Left lung (tissue), 10 donors: ENCODE data around the gene TRIM37. TPM values are rescaled to one million over a fixed set of nuclear protein-coding genes. Genes with fewer than 3 reads are reported as not detected.

Experiments
- ATAC-seq: fragments of 200-7000 bp; cut with Tn5 transposase; one replicate; pipeline ENCODE4 v1.9.1; 2020; ENCODE audit warnings: moderate library complexity
- DNase-seq, 4 donors: peaks; one replicate each; pipeline ENCODE4 v3.0.0-alpha.2; 2013 to 2020
- H3K27ac ChIP-seq, 2 donors: fragments of 200-600 bp; sonication (generic) in 1 of 2; one replicate each; pipeline versions ENCODE4 v1.5.0 to v1.8.0; 2020 to 2021
- H3K27me3 ChIP-seq, 2 donors: fragments of 200-600 bp; sonication (generic) in 1 of 2; one replicate each; pipeline versions ENCODE4 v1.5.0 to v1.8.0; 2020 to 2021
- H3K36me3 ChIP-seq, 2 donors: fragments of 200-600 bp; sonication (generic) in 1 of 2; one replicate each; pipeline versions ENCODE4 v1.5.0 to v1.8.0; 2020 to 2021
- H3K4me1 ChIP-seq, 2 donors: fragments of 200-600 bp; one replicate each; pipeline ENCODE4 v1.8.0; 2021
- H3K4me3 ChIP-seq, 2 donors: fragments of 200-600 bp; sonication (generic) in 1 of 2; one replicate each; pipeline versions ENCODE4 v1.5.0 to v1.8.0; 2020 to 2021; ENCODE audit warnings: mild to moderate bottlenecking in 1 of 2
- H3K9me3 ChIP-seq, 2 donors: fragments of 200-600 bp; sonication (generic) in 1 of 2; one replicate each; pipeline versions ENCODE4 v1.5.0 to v1.8.0; 2020 to 2021
- CTCF ChIP-seq, 2 donors: fragments of 200-600 bp; sonication (generic) in 1 of 2; IDR thresholded peaks; one replicate each; pipeline versions ENCODE4 v1.5.0 to v1.8.0; 2021; ENCODE audit warnings: antibody characterized with exemption in 2 of 2
- intact Hi-C, 2 donors: fragments of 100-400 bp; cut with DNase I; formaldehyde crosslinking; loops; one replicate each; pipeline versions ENCODE4 v1.11.2 to v1.14.2; 2022
- polyA plus RNA-seq, 6 donors: library from polyadenylated mRNA; unstranded; fragments of 120-200 nt; gene quantifications; one replicate each; pipeline ENCODE4 v1.2.1, GENCODE V29; 2013; ENCODE audit not compliant: insufficient read length in 6 of 6
- total RNA-seq, 2 donors: library from RNA; stranded (reverse); fragmentation: NEBNext Ultra II Directional; extraction: Animal tissue kit (Norgen Biotek cat#: 25700); gene quantifications; one replicate each; pipeline ENCODE4 v1.2.1, GENCODE V29; 2021
- donor health status: DM: no; HTN: yes; CAD: no.
- donor health status: DM: no; HTN: no; CAD: no.

TRIM37 gene
- total and polyA plus RNA-seq, 8 donors, result 17.0 to 23.3 (median 21.4) TPM

GRCh38 chr17:58980706-58981481, 125.8 kb downstream of the TRIM37 start:
- intact Hi-C loops, result no loop called here
- no peak overlapping the region for H3K4me3 ChIP-seq
- DNase-seq, result no peak
- no peak for ATAC-seq
- H3K9me3 ChIP-seq, result no peaks in the 10 kb centered on the region
- H3K27me3 ChIP-seq, result no peaks in the 10 kb centered on the region
- TF ChIP-seq CTCF (IDR thresholded peaks at IDR 0.05), result no peak
- H3K27ac ChIP-seq, result no peak overlapping the region
- H3K36me3 ChIP-seq, result no peaks in the 10 kb centered on the region
- H3K4me1 ChIP-seq, result no peaks in the 10 kb centered on the region

GRCh38 chr17:58976541-58976940, 130.1 kb downstream of the TRIM37 start:
- H3K36me3 ChIP-seq, result no peaks in the 10 kb centered on the region
- H3K27ac ChIP-seq, result no peak overlapping the region
- no peaks in the 10 kb centered on the region for H3K9me3 ChIP-seq
- intact Hi-C loops, result no loop called here
- no peak overlapping the region for H3K4me3 ChIP-seq
- TF ChIP-seq CTCF (IDR thresholded peaks at IDR 0.05), result no peak
- no peaks in the 10 kb centered on the region for H3K27me3 ChIP-seq
- DNase-seq (no peak), ATAC-seq (no peak)
- H3K4me1 ChIP-seq, result no peaks in the 10 kb centered on the region

DNA sequence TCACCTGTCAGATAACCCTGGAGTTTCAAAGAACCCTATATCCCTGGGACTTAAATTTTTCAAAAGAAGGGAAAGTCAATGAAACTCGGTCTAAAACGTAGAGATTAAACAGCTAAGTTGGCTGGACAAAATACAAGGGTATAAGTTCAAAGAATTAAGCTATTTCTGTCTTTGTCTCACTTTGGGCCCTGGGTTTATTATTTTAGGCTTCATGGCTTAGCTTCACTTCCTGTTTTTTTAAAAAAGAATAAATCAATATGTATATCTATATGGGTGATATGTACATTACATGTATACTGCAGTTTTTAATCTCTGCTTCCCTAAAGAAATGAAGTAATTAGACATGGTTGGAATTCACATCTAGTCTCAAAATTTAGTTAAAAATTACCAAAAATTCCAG, 132.3 kb downstream of the TRIM37 start:
- no peak for ATAC-seq

DNA sequence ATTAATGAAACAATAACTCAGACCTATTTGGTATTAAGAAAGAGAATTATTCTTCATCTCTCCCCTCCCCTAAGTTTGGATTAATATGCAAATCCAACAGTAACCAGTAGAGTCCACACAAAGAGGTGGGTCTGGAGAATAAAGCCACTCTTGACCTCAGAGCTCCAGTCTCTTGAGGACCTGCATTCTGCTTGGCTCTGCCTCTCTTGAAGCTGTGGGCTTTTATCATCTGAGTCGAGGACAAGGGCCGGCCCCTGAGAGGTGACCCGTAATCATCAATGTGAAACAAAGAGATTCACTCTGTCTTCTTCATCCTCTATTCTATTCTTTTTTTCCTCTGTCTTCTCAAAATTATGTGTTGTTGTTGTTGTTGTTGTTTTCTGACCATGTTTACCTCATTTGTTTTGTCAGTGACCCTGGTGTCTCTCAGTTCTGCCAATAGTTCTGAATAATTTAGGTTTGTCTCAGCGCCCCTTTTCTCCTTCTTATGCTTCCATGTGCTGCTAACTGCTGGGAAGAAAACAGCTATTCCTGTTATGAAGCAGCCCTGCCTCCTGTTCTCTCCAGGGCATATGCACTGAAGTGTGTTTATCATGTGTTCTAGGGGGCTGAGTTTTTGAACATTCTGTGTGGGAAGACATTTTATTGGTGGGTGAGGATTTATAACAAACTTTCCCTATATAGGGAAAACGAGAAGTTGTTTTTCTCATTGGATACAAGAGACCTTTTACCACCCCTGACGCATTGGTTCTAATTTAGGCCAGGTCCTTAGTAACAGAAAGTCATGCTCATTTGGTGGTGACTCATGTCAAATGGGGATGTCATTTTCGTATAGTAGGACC, 135.8 kb downstream of the TRIM37 start:
- intact Hi-C loops, result no loop called here
- DNase-seq (no peak), ATAC-seq (no peak)
- TF ChIP-seq CTCF (IDR thresholded peaks at IDR 0.05), result no peak
- no peaks in the 10 kb centered on the region for H3K27me3 ChIP-seq
- peaks cover 0 to 5% of the 10 kb centered on the region in 2 donors for H3K4me1 ChIP-seq
- H3K27ac ChIP-seq, result no peak overlapping the region
- H3K4me3 ChIP-seq, result no peak overlapping the region
- H3K9me3 ChIP-seq, result no peaks in the 10 kb centered on the region
- no peaks in the 10 kb centered on the region for H3K36me3 ChIP-seq

More for the DNA sequence above, 132.3 kb downstream of the TRIM37 start:
- TF ChIP-seq CTCF (IDR thresholded peaks at IDR 0.05), result no peak
- Histone ChIP-seq H3K4me1 (no peaks in the 10 kb centered on the region), H3K36me3 (no peaks in the 10 kb centered on the region), H3K27ac (no peak overlapping the region), H3K9me3 (no peaks in the 10 kb centered on the region), H3K27me3 (no peaks in the 10 kb centered on the region), H3K4me3 (no peak overlapping the region)
- intact Hi-C loops, result no loop called here
- DNase-seq, result no peak

GRCh38 chr17:58969612-58970011, 137.1 kb downstream of the TRIM37 start:
- no peak for TF ChIP-seq CTCF (IDR thresholded peaks at IDR 0.05)
- peaks cover 0 to 5% of the 10 kb centered on the region in 2 donors for H3K4me1 ChIP-seq
- no peak overlapping the region for H3K4me3 ChIP-seq
- H3K36me3 ChIP-seq, result no peaks in the 10 kb centered on the region
- no peak overlapping the region for H3K27ac ChIP-seq
- no peaks in the 10 kb centered on the region for H3K27me3 ChIP-seq
- intact Hi-C loops, result no loop called here
- H3K9me3 ChIP-seq, result no peaks in the 10 kb centered on the region
- DNase-seq, result no peak
- ATAC-seq, result no peak
